ENCODE measurements around the gene MICOS13. TPM values are rescaled to one million over a fixed set of nuclear protein-coding genes. Genes with fewer than 3 reads are reported as not detected.

MICOS13 gene
- total RNA-seq, 1 donor from 2014 or later: 55.4 TPM

- TF ChIP-seq CTCF (IDR thresholded peaks at IDR 0.05; ENCODE audit: insufficient read depth, low read length, poor library complexity, severe bottlenecking): no peak
- DNase-seq (ENCODE audit: low read depth): no peak
- Histone ChIP-seq H3K36me3 (ENCODE audit: control insufficient read depth, insufficient read depth, low read length) (no peaks in the 10 kb centered on the region), H3K27me3 (ENCODE audit: control insufficient read depth, insufficient read depth, low read length) (no peaks in the 10 kb centered on the region), H3K4me3 (ENCODE audit: low read depth, low read length) (no peak overlapping the region)
These were observed 39.1 kb downstream of the MICOS13 start for GRCh38 chr19:5641171-5641570.

- DNase-seq (ENCODE audit: low read depth): no peak
- Histone ChIP-seq H3K27me3 (ENCODE audit: control insufficient read depth, insufficient read depth, low read length) (no peaks in the 10 kb centered on the region), H3K36me3 (ENCODE audit: control insufficient read depth, insufficient read depth, low read length) (no peaks in the 10 kb centered on the region), H3K4me3 (ENCODE audit: low read depth, low read length) (no peak overlapping the region)
- no peak for TF ChIP-seq CTCF (IDR thresholded peaks at IDR 0.05; ENCODE audit: insufficient read depth, low read length, poor library complexity, severe bottlenecking)
These were observed 42.3 kb downstream of the MICOS13 start for GRCh38 chr19:5637971-5638370.

GRCh38 chr19:5635427-5635826, 44.9 kb downstream of the MICOS13 start:
- Histone ChIP-seq H3K4me3 (ENCODE audit: low read depth, low read length) (no peak overlapping the region), H3K36me3 (ENCODE audit: control insufficient read depth, insufficient read depth, low read length) (no peaks in the 10 kb centered on the region), H3K27me3 (ENCODE audit: control insufficient read depth, insufficient read depth, low read length) (no peaks in the 10 kb centered on the region)
- no peak for TF ChIP-seq CTCF (IDR thresholded peaks at IDR 0.05; ENCODE audit: insufficient read depth, low read length, poor library complexity, severe bottlenecking)
- DNase-seq (ENCODE audit: low read depth): no peak

GRCh38 chr19:5632657-5633056, 47.7 kb downstream of the MICOS13 start:
- no peak for TF ChIP-seq CTCF (IDR thresholded peaks at IDR 0.05; ENCODE audit: insufficient read depth, low read length, poor library complexity, severe bottlenecking)
- Histone ChIP-seq H3K27me3 (ENCODE audit: control insufficient read depth, insufficient read depth, low read length) (no peaks in the 10 kb centered on the region), H3K36me3 (ENCODE audit: control insufficient read depth, insufficient read depth, low read length) (no peaks in the 10 kb centered on the region), H3K4me3 (ENCODE audit: low read depth, low read length) (no peak overlapping the region)
- no peak for DNase-seq (ENCODE audit: low read depth)

- Histone ChIP-seq H3K4me3 (ENCODE audit: low read depth, low read length) (no peak overlapping the region), H3K27me3 (ENCODE audit: control insufficient read depth, insufficient read depth, low read length) (no peaks in the 10 kb centered on the region), H3K36me3 (ENCODE audit: control insufficient read depth, insufficient read depth, low read length) (peaks cover 2% of the 10 kb centered on the region)
- TF ChIP-seq CTCF (IDR thresholded peaks at IDR 0.05; ENCODE audit: insufficient read depth, low read length, poor library complexity, severe bottlenecking): no peak
- DNase-seq (ENCODE audit: low read depth): no peak
These were observed 48.1 kb downstream of the MICOS13 start for GRCh38 chr19:5632241-5632612.

GRCh38 chr19:5631567-5632240, 48.6 kb downstream of the MICOS13 start:
- no peak overlapping the region for H3K4me3 ChIP-seq (ENCODE audit: low read depth, low read length)
- peaks cover 3% of the 10 kb centered on the region for H3K36me3 ChIP-seq (ENCODE audit: control insufficient read depth, insufficient read depth, low read length)
- no peak for TF ChIP-seq CTCF (IDR thresholded peaks at IDR 0.05; ENCODE audit: insufficient read depth, low read length, poor library complexity, severe bottlenecking)
- no peak for DNase-seq (ENCODE audit: low read depth)
- no peaks in the 10 kb centered on the region for H3K27me3 ChIP-seq (ENCODE audit: control insufficient read depth, insufficient read depth, low read length)
